ENCODE results near the gene CDCA8.

DNA sequence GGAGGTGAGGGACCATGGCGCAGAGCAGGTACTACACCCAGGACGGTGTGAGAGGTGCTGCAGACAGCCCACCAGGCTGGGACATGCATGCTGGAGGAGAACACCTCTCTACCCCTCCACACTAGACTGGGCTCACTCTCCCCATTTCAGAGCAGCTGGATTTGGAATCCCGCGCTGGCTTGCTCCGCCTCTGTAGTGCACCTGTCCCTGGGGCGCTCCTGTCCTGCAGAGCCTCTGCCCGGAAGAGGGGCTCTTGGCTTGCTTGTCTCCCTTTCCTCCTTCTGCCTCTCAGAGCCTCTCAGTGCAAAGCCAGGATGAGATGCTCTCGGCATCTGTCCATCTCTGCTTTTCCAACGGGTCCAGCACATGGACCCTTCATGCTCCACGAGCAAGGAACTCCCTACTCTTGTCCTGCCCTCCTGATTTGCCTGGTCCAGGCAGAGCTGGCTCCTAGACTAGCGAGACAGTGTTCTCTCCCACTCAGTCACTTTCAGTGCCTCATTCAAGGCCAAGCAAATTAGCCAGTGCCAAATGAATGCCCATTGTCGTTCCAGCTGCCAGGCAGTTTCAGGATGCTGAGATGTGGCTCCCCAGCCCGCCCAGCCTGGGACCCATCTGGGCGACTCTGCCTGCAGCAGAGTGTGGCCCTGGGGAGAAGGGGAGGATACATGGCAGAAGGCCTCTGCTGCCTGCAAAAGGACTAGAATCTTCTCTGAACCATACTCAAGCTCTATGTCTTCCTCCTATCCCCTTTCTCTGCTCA is 33.7 kb downstream of the CDCA8 start:
- TF ChIP-seq, protein P1, sequence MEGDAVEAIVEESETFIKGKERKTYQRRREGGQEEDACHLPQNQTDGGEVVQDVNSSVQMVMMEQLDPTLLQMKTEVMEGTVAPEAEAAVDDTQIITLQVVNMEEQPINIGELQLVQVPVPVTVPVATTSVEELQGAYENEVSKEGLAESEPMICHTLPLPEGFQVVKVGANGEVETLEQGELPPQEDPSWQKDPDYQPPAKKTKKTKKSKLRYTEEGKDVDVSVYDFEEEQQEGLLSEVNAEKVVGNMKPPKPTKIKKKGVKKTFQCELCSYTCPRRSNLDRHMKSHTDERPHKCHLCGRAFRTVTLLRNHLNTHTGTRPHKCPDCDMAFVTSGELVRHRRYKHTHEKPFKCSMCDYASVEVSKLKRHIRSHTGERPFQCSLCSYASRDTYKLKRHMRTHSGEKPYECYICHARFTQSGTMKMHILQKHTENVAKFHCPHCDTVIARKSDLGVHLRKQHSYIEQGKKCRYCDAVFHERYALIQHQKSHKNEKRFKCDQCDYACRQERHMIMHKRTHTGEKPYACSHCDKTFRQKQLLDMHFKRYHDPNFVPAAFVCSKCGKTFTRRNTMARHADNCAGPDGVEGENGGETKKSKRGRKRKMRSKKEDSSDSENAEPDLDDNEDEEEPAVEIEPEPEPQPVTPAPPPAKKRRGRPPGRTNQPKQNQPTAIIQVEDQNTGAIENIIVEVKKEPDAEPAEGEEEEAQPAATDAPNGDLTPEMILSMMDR (IDR thresholded peaks at IDR 0.05) = no peak
- no peak for TF ChIP-seq POLR2A (IDR thresholded peaks at IDR 0.05)
